Endothelial cell (in vitro differentiated cells): ENCODE data around the gene UBE2J1. TPM values are rescaled to one million over a fixed set of nuclear protein-coding genes. Genes with fewer than 3 reads are reported as not detected.

Experiments used
- DNase-seq: peaks from one replicate; pipeline ENCODE4 v3.0.0; 2021; ENCODE audit warnings: low spot score
- H3K27ac Mint-ChIP-seq: one replicate; pipeline ENCODE4 v1.8.0; 2021; ENCODE audit warnings: mixed read lengths, inconsistent platforms; ENCODE audit not compliant: unreplicated experiment
- H3K27me3 Mint-ChIP-seq: one replicate; pipeline ENCODE4 v1.8.0; 2021; ENCODE audit warnings: mild to moderate bottlenecking, moderate library complexity, mixed read lengths, inconsistent platforms; ENCODE audit not compliant: unreplicated experiment
- H3K36me3 Mint-ChIP-seq: one replicate; pipeline ENCODE4 v1.8.0; 2021; ENCODE audit warnings: mild to moderate bottlenecking, low read depth, mixed read lengths, inconsistent platforms; ENCODE audit not compliant: unreplicated experiment
- H3K4me1 Mint-ChIP-seq: one replicate; pipeline ENCODE4 v1.8.0; 2021; ENCODE audit warnings: mild to moderate bottlenecking, mixed read lengths, inconsistent platforms; ENCODE audit not compliant: unreplicated experiment
- H3K4me3 Mint-ChIP-seq: one replicate; pipeline ENCODE4 v1.8.0; 2021; ENCODE audit warnings: mild to moderate bottlenecking, mixed read lengths, inconsistent platforms; ENCODE audit not compliant: unreplicated experiment
- H3K9me3 Mint-ChIP-seq: one replicate; pipeline ENCODE4 v1.8.0; 2021; ENCODE audit warnings: mixed read lengths, inconsistent platforms; ENCODE audit not compliant: unreplicated experiment
- total RNA-seq: library from RNA; stranded (reverse); fragmentation: NEBNext Ultra II Directional; extraction: Animal tissue kit (Norgen Biotek cat#: 25700); gene quantifications from one replicate; pipeline ENCODE4 v1.2.1, GENCODE V29; 2021; ENCODE audit not compliant: unreplicated experiment
- TF ChIP-seq, protein P1 (sequence below): fragments of 200-600 bp; sonication (generic); IDR thresholded peaks from one replicate; pipeline ENCODE4 v1.5.0; 2021; ENCODE audit warnings: antibody characterized with exemption; ENCODE audit not compliant: unreplicated experiment

Gene UBE2J1
- total RNA-seq, 1 donor from 2014 or later = 43.7 TPM

GRCh38 chr6:89364586-89364985 is 12.1 kb upstream of the UBE2J1 start:
- no peaks in the 10 kb centered on the region for H3K9me3 Mint-ChIP-seq
- no peaks in the 10 kb centered on the region for H3K36me3 Mint-ChIP-seq
- DNase-seq = no peak
- H3K4me1 Mint-ChIP-seq = peaks cover 15% of the 10 kb centered on the region
- H3K27ac Mint-ChIP-seq = no peak overlapping the region
- TF ChIP-seq, protein P1, sequence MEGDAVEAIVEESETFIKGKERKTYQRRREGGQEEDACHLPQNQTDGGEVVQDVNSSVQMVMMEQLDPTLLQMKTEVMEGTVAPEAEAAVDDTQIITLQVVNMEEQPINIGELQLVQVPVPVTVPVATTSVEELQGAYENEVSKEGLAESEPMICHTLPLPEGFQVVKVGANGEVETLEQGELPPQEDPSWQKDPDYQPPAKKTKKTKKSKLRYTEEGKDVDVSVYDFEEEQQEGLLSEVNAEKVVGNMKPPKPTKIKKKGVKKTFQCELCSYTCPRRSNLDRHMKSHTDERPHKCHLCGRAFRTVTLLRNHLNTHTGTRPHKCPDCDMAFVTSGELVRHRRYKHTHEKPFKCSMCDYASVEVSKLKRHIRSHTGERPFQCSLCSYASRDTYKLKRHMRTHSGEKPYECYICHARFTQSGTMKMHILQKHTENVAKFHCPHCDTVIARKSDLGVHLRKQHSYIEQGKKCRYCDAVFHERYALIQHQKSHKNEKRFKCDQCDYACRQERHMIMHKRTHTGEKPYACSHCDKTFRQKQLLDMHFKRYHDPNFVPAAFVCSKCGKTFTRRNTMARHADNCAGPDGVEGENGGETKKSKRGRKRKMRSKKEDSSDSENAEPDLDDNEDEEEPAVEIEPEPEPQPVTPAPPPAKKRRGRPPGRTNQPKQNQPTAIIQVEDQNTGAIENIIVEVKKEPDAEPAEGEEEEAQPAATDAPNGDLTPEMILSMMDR = no peak
- no peak overlapping the region for H3K4me3 Mint-ChIP-seq
- no peaks in the 10 kb centered on the region for H3K27me3 Mint-ChIP-seq

GRCh38 chr6:89361171-89361570 is 8.6 kb upstream of the UBE2J1 start:
- DNase-seq = no peak
- Mint-ChIP-seq H3K36me3 (no peaks in the 10 kb centered on the region), H3K9me3 (no peaks in the 10 kb centered on the region), H3K4me3 (no peak overlapping the region), H3K4me1 (peaks cover 12% of the 10 kb centered on the region), H3K27me3 (no peaks in the 10 kb centered on the region), H3K27ac (no peak overlapping the region)
- TF ChIP-seq, protein P1 = no peak

DNA sequence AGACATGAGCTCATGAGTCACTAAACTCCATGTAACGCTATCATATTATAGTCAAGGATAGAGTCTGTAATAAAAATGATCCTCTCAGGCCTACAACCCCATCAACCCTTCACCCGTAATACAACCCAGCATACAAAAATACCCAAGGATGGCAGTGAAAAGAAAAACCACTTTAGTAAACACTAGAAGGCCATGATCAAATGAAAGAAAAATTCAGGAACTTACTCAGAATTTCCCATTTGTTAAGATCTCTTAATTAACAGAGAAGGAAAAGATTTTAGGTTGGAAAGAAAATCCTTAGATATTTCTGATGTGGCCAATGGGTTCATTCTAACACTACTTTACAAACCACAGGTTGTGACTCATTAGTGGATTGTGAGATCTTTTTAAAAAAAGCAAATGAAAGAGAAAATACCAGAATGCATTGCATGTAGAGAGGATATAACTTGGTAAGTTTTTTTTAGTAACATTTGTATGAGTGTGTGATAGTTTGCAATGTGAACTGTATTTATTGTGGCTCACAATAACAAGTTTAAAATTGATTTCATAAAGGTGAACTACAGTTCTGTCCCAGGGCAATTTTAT is 8.0 kb upstream of the UBE2J1 start:
- TF ChIP-seq, protein P1 = no peak
- H3K27me3 Mint-ChIP-seq = no peaks in the 10 kb centered on the region
- H3K36me3 Mint-ChIP-seq = no peaks in the 10 kb centered on the region
- H3K4me3 Mint-ChIP-seq = no peak overlapping the region
- no peaks in the 10 kb centered on the region for H3K9me3 Mint-ChIP-seq
- peaks cover 12% of the 10 kb centered on the region for H3K4me1 Mint-ChIP-seq
- DNase-seq = no peak
- no peak overlapping the region for H3K27ac Mint-ChIP-seq

DNA sequence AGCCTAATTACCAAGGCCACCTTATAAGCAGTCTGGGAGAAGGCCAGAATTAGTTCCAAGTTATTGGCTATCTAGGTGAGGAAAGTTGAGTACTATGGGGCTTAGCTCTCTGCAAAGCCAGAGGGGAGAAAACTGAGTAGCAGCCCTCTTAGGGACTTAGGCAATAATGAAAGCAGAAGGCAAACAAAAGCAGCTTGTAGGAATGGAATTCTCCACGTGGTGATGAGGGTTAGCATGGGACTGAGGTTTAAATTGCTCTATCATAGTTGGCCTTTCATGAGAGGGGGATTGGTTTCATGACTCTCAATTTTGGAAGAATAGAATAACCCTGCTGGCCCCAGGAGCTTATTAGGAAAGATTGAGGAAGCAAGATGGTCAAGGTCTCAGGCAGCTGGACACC is 7.0 kb upstream of the UBE2J1 start:
- Mint-ChIP-seq H3K27ac (no peak overlapping the region), H3K4me3 (no peak overlapping the region), H3K4me1 (peaks cover 6% of the 10 kb centered on the region), H3K36me3 (no peaks in the 10 kb centered on the region), H3K27me3 (no peaks in the 10 kb centered on the region), H3K9me3 (no peaks in the 10 kb centered on the region)
- no peak for DNase-seq
- TF ChIP-seq, protein P1 = no peak

- no peaks in the 10 kb centered on the region for H3K9me3 Mint-ChIP-seq
- no peak for DNase-seq
- H3K27ac Mint-ChIP-seq = no peak overlapping the region
- peaks cover 2% of the 10 kb centered on the region for H3K27me3 Mint-ChIP-seq
- TF ChIP-seq, protein P1 = no peak
- H3K4me3 Mint-ChIP-seq = no peak overlapping the region
- peaks cover 3% of the 10 kb centered on the region for H3K36me3 Mint-ChIP-seq
- peaks cover 3% of the 10 kb centered on the region for H3K4me1 Mint-ChIP-seq
Measured at GRCh38 chr6:89357390-89357789, 4.9 kb upstream of the UBE2J1 start.
